Neuronal stem cell (in vitro differentiated cells): ENCODE measurements around the gene NAGPA.
A peak's percentile ranks its signal among the peaks of the same experiment; 100 is the strongest.

Experiments
- DNase-seq: peaks from one replicate; pipeline ENCODE4 v3.0.0-alpha.2; 2013; ENCODE audit warnings: low spot score
- H2AFZ ChIP-seq: one replicate; pipeline ENCODE4 v1.6.1; 2013; ENCODE audit warnings: mild to moderate bottlenecking, low read length, inconsistent platforms
- H2AK5ac ChIP-seq: 2 replicates; pipeline ENCODE4 v1.6.1; 2013; ENCODE audit warnings: low read depth, mild to moderate bottlenecking, inconsistent platforms, low read length, moderate library complexity, mixed read lengths
- H2BK120ac ChIP-seq: 2 replicates; pipeline ENCODE4 v1.6.1; 2013; ENCODE audit warnings: low read depth, mild to moderate bottlenecking, inconsistent platforms, low read length, moderate library complexity, mixed read lengths
- H2BK12ac ChIP-seq: one replicate; pipeline ENCODE4 v1.6.1; 2013; ENCODE audit warnings: low read length, inconsistent platforms
- H2BK15ac ChIP-seq: 2 replicates; pipeline ENCODE4 v1.6.1; 2013; ENCODE audit warnings: mild to moderate bottlenecking, low read length, inconsistent platforms, mixed read lengths
- H2BK5ac ChIP-seq: one replicate; pipeline ENCODE4 v1.6.1; 2013; ENCODE audit warnings: inconsistent platforms, mild to moderate bottlenecking, low read length, moderate library complexity
- H3K14ac ChIP-seq: one replicate; pipeline ENCODE4 v1.6.1; 2013; ENCODE audit warnings: low read length, inconsistent platforms
- H3K18ac ChIP-seq: 2 replicates; pipeline ENCODE4 v1.6.1; 2013; ENCODE audit warnings: low read length, inconsistent platforms
- H3K23ac ChIP-seq: 2 replicates; pipeline ENCODE4 v1.6.1; 2013; ENCODE audit warnings: low read depth, mild to moderate bottlenecking, mixed read lengths, low read length, inconsistent platforms; ENCODE audit not compliant: poor library complexity
- H3K27ac ChIP-seq: replicated peaks from 3 replicates; pipeline ENCODE4 v1.5.1; 2013; ENCODE audit warnings: low read length, inconsistent platforms
- H3K27me3 ChIP-seq, 3 experiments: 2 replicates each; pipeline ENCODE4 v1.6.1; 2013; ENCODE audit warnings: low read length in 3 of 3, mild to moderate bottlenecking in 2 of 3, inconsistent platforms in 1 of 3, low read depth in 1 of 3, mixed read lengths in 1 of 3, moderate library complexity in 1 of 3; ENCODE audit not compliant: control insufficient read depth in 3 of 3, insufficient read depth in 3 of 3
- H3K36me3 ChIP-seq, 2 donors: replicated peaks in 1 of 2; 2 replicates each; pipeline ENCODE4 v1.6.1; 2013; ENCODE audit warnings: low read length in 2 of 2; ENCODE audit not compliant: control insufficient read depth in 2 of 2, insufficient read depth in 2 of 2
- H3K4ac ChIP-seq: 2 replicates; pipeline ENCODE4 v1.6.1; 2013; ENCODE audit warnings: inconsistent platforms, mild to moderate bottlenecking, low read length, moderate library complexity
- H3K4me1 ChIP-seq, 2 donors: 1 replicate in 1 of 2; 2 replicates in 1 of 2; pipeline ENCODE4 v1.6.1; 2013; ENCODE audit warnings: low read length in 2 of 2, low read depth in 1 of 2; ENCODE audit not compliant: control insufficient read depth in 2 of 2, insufficient read depth in 1 of 2
- H3K4me2 ChIP-seq: one replicate; pipeline ENCODE4 v1.6.1; 2013; ENCODE audit warnings: mild to moderate bottlenecking, low read length, inconsistent platforms; ENCODE audit not compliant: insufficient read depth, poor library complexity, severe bottlenecking
- H3K4me3 ChIP-seq, 2 donors: 2 replicates each; pipeline ENCODE4 v1.5.1; 2013; ENCODE audit warnings: low read length in 2 of 2, mild to moderate bottlenecking in 2 of 2, inconsistent platforms in 1 of 2, moderate library complexity in 1 of 2
- H3K79me1 ChIP-seq: one replicate; pipeline ENCODE4 v1.6.1; 2013; ENCODE audit warnings: low read depth, mild to moderate bottlenecking, inconsistent platforms, low read length, moderate library complexity
- H3K9ac ChIP-seq: one replicate; pipeline ENCODE4 v1.6.1; 2013; ENCODE audit warnings: mild to moderate bottlenecking, low read depth, low read length, inconsistent platforms; ENCODE audit not compliant: poor library complexity
- H3K9me3 ChIP-seq, 2 donors: replicated peaks in 1 of 2; 2 replicates each; pipeline versions ENCODE3 to v1.6.1; 2013; ENCODE audit warnings: low read length in 2 of 2, mild to moderate bottlenecking in 2 of 2, inconsistent platforms in 1 of 2, low read depth in 1 of 2, mixed read lengths in 1 of 2, moderate library complexity in 1 of 2; ENCODE audit not compliant: control insufficient read depth in 2 of 2, insufficient read depth in 1 of 2
- H4K8ac ChIP-seq: one replicate; pipeline ENCODE4 v1.6.1; 2013; ENCODE audit warnings: low read depth, mild to moderate bottlenecking, inconsistent platforms, low read length, moderate library complexity
- H4K91ac ChIP-seq: one replicate; pipeline ENCODE4 v1.6.1; 2013; ENCODE audit warnings: low read length, low read depth, mild to moderate bottlenecking, inconsistent platforms; ENCODE audit not compliant: poor library complexity
- WGBS, 2 donors: extraction: QIAGEN DNeasy Blood & Tissue Kit; methylation state at CpG; one replicate each; pipeline ENCODE4 v1.1.7; 2013; ENCODE audit warnings: missing lambda C conversion rate in 2 of 2, mixed read lengths in 1 of 2; ENCODE audit not compliant: insufficient read length in 2 of 2, insufficient replicate concordance in 1 of 2; ENCODE audit errors: extremely low coverage in 2 of 2; 5-methylcytosine and 5-hydroxymethylcytosine counted together

The NAGPA gene

GRCh38 chr16:5040451-5040850 is 6.7 kb upstream of the NAGPA start:
- WGBS, 2 donors = no CpG with 5 or more reads among the region's 7 CpGs
- Histone ChIP-seq H3K79me1 (no peaks in the 10 kb centered on the region), H2BK12ac (no peak overlapping the region), H3K4ac (no peak overlapping the region), H3K27me3 (peaks cover 0 to 16% (median 0%) of the 10 kb centered on the region in 3 experiments), H3K9ac (no peak overlapping the region), H2AFZ (no peak overlapping the region), H3K36me3 (no peaks in the 10 kb centered on the region), H2BK15ac (no peak overlapping the region), H3K27ac (no peak overlapping the region), H4K91ac (no peak overlapping the region), H4K8ac (no peak overlapping the region), H3K4me1 (peaks cover 2 to 6% of the 10 kb centered on the region in 2 donors), H3K9me3 (no peaks in the 10 kb centered on the region), H3K14ac (no peak overlapping the region), H3K18ac (no peak overlapping the region), H3K23ac (no peak overlapping the region), H2BK120ac (no peak overlapping the region), H3K4me2 (no peak overlapping the region), H2BK5ac (no peak overlapping the region), H2AK5ac (no peak overlapping the region), H3K4me3 (no peak overlapping the region)
- DNase-seq = no peak

- no CpG with 5 or more reads among the region's 12 CpGs for WGBS, 2 donors
- no peak for DNase-seq
- Histone ChIP-seq H3K9ac (no peak overlapping the region), H3K18ac (no peak overlapping the region), H4K91ac (no peak overlapping the region), H3K4ac (no peak overlapping the region), H3K9me3 (no peaks in the 10 kb centered on the region), H3K27me3 (peaks cover 0 to 7% (median 1%) of the 10 kb centered on the region in 3 experiments), H3K27ac (no peak overlapping the region), H3K79me1 (peaks cover 3% of the 10 kb centered on the region), H3K36me3 (no peaks in the 10 kb centered on the region), H3K4me2 (no peak overlapping the region), H2BK5ac (no peak overlapping the region), H3K4me1 (peaks cover 2 to 19% of the 10 kb centered on the region in 2 donors), H2AFZ (peak overlapping the region; percentile 78), H3K14ac (no peak overlapping the region), H3K4me3 (no peak overlapping the region), H4K8ac (no peak overlapping the region), H2AK5ac (no peak overlapping the region), H2BK120ac (no peak overlapping the region), H2BK12ac (no peak overlapping the region), H2BK15ac (no peak overlapping the region), H3K23ac (no peak overlapping the region)
Observed at GRCh38 chr16:5036228-5037156, 2.8 kb upstream of the NAGPA start.

GRCh38 chr16:5035909-5036227 is 2.1 kb upstream of the NAGPA start:
- no peak overlapping the region for H3K4me2 ChIP-seq
- no peak overlapping the region for H4K91ac ChIP-seq
- no peak overlapping the region for H2BK12ac ChIP-seq
- H3K9ac ChIP-seq = no peak overlapping the region
- H2AFZ ChIP-seq = peak overlapping the region; percentile 78
- peaks cover 0 to 2% (median 1%) of the 10 kb centered on the region in 3 experiments for H3K27me3 ChIP-seq
- H3K4me1 ChIP-seq = peaks cover 2 to 19% of the 10 kb centered on the region in 2 donors
- no peak for DNase-seq
- H4K8ac ChIP-seq = no peak overlapping the region
- H3K27ac ChIP-seq = peak overlapping the region; percentile 38
- H3K18ac ChIP-seq = no peak overlapping the region
- H3K4me3 ChIP-seq = no peak overlapping the region
- H3K14ac ChIP-seq = no peak overlapping the region
- no peak overlapping the region for H2BK120ac ChIP-seq
- no peak overlapping the region for H2AK5ac ChIP-seq
- no peaks in the 10 kb centered on the region for H3K9me3 ChIP-seq
- H3K36me3 ChIP-seq = no peaks in the 10 kb centered on the region
- no peak overlapping the region for H2BK5ac ChIP-seq
- no CpG with 5 or more reads among the region's 1 CpG for WGBS, 2 donors
- peaks cover 3% of the 10 kb centered on the region for H3K79me1 ChIP-seq
- no peak overlapping the region for H2BK15ac ChIP-seq
- H3K23ac ChIP-seq = no peak overlapping the region
- H3K4ac ChIP-seq = no peak overlapping the region

- WGBS, 2 donors = no CpG with 5 or more reads among the region's 2 CpGs
- Histone ChIP-seq H3K79me1 (peaks cover 6% of the 10 kb centered on the region), H2BK120ac (no peak overlapping the region), H2BK15ac (no peak overlapping the region), H4K91ac (no peak overlapping the region), H3K4ac (no peak overlapping the region), H3K27ac (no peak overlapping the region), H3K4me2 (peak overlapping the region; percentile 95), H3K18ac (no peak overlapping the region), H3K23ac (no peak overlapping the region), H3K4me3 (peak overlapping the region; percentile 75 to 96), H2AFZ (peak overlapping the region; percentile 100), H3K27me3 (peaks cover 0 to 1% (median 0%) of the 10 kb centered on the region in 3 experiments), H3K4me1 (peaks cover 2 to 19% of the 10 kb centered on the region in 2 donors), H3K9me3 (no peaks in the 10 kb centered on the region), H2BK5ac (no peak overlapping the region), H2BK12ac (no peak overlapping the region), H3K9ac (no peak overlapping the region), H4K8ac (no peak overlapping the region), H3K36me3 (no peaks in the 10 kb centered on the region), H2AK5ac (no peak overlapping the region), H3K14ac (no peak overlapping the region)
- no peak for DNase-seq
Observed at GRCh38 chr16:5034167-5034523, 410 bp upstream of the NAGPA start.
